HEK293 (cell line): ENCODE measurements around the gene SLC25A25.

Source experiments
- GLI4 ChIP-seq: fragments of 450-650 bp; formaldehyde crosslinking; IDR thresholded peaks from 2 replicates; pipeline ENCODE4 v1.5.1; 2016; ENCODE audit warnings: missing biosample characterization, missing genetic modification characterization
- INSM2 ChIP-seq: fragments of 450-650 bp; formaldehyde crosslinking; IDR thresholded peaks from 2 replicates; pipeline ENCODE4 v1.5.1; 2016; ENCODE audit warnings: missing biosample characterization, missing genetic modification characterization
- KLF17 ChIP-seq: fragments of 450-650 bp; formaldehyde crosslinking; IDR thresholded peaks from 2 replicates; pipeline ENCODE4 v1.5.1; 2016; ENCODE audit warnings: missing biosample characterization, missing genetic modification characterization
- KLF9 ChIP-seq: fragments of 450-650 bp; formaldehyde crosslinking; IDR thresholded peaks from 2 replicates; pipeline ENCODE4 v1.5.1; 2016; ENCODE audit warnings: missing biosample characterization, missing genetic modification characterization, low read depth
- RBAK ChIP-seq: fragments of 450-650 bp; formaldehyde crosslinking; IDR thresholded peaks from 2 replicates; pipeline ENCODE4 v1.5.1; 2016; ENCODE audit warnings: missing biosample characterization, missing genetic modification characterization
- SCRT2 ChIP-seq: fragments of 450-650 bp; formaldehyde crosslinking; IDR thresholded peaks from 2 replicates; pipeline ENCODE4 v1.5.1; 2016; ENCODE audit warnings: missing biosample characterization, missing genetic modification characterization
- SP7 ChIP-seq: fragments of 450-650 bp; formaldehyde crosslinking; IDR thresholded peaks from 2 replicates; pipeline ENCODE4 v1.5.1; 2016; ENCODE audit warnings: missing biosample characterization, missing genetic modification characterization
- TRIM28 ChIP-seq: IDR thresholded peaks from 2 replicates; pipeline ENCODE4 v1.6.1; 2011; ENCODE audit warnings: low read length, control low read depth, borderline replicate concordance
- YY1 ChIP-seq: fragments of 450-650 bp; formaldehyde crosslinking; IDR thresholded peaks from 2 replicates; pipeline ENCODE4 v1.5.1; 2018; ENCODE audit warnings: missing biosample characterization, missing genetic modification characterization
- ZBTB49 ChIP-seq: fragments of 450-650 bp; formaldehyde crosslinking; IDR thresholded peaks from 2 replicates; pipeline ENCODE4 v1.5.1; 2016; ENCODE audit warnings: missing biosample characterization, missing genetic modification characterization, low read depth
- ZBTB6 ChIP-seq: fragments of 450-650 bp; formaldehyde crosslinking; IDR thresholded peaks from 2 replicates; pipeline ENCODE4 v1.5.1; 2017; ENCODE audit warnings: missing biosample characterization, missing genetic modification characterization
- ZNF211 ChIP-seq: fragments of 450-650 bp; formaldehyde crosslinking; IDR thresholded peaks from 2 replicates; pipeline ENCODE4 v1.5.1; 2016; ENCODE audit warnings: low read depth, missing biosample characterization, missing genetic modification characterization
- ZNF266 ChIP-seq: fragments of 450-650 bp; formaldehyde crosslinking; IDR thresholded peaks from 2 replicates; pipeline ENCODE4 v1.5.1; 2016; ENCODE audit warnings: missing biosample characterization, missing genetic modification characterization, low read depth
- ZNF391 ChIP-seq: fragments of 450-650 bp; formaldehyde crosslinking; IDR thresholded peaks from 2 replicates; pipeline ENCODE4 v1.5.1; 2016; ENCODE audit warnings: low read depth, missing biosample characterization, missing genetic modification characterization, borderline replicate concordance
- ZNF501 ChIP-seq: fragments of 450-650 bp; formaldehyde crosslinking; IDR thresholded peaks from 2 replicates; pipeline ENCODE4 v1.5.1; 2016; ENCODE audit warnings: missing biosample characterization, missing genetic modification characterization
- ZNF549 ChIP-seq: fragments of 450-650 bp; IDR thresholded peaks from 2 replicates; pipeline ENCODE4 v1.5.1; 2018; ENCODE audit warnings: missing biosample characterization, missing genetic modification characterization, mild to moderate bottlenecking, inconsistent platforms, moderate library complexity
- ZNF571 ChIP-seq: fragments of 450-650 bp; formaldehyde crosslinking; IDR thresholded peaks from 2 replicates; pipeline ENCODE4 v1.5.0; 2017; ENCODE audit warnings: missing biosample characterization, missing genetic modification characterization
- ZNF585B ChIP-seq: fragments of 450-650 bp; formaldehyde crosslinking; IDR thresholded peaks from 2 replicates; pipeline ENCODE4 v1.5.1; 2016; ENCODE audit warnings: missing biosample characterization, missing genetic modification characterization
- ZNF624 ChIP-seq: fragments of 450-650 bp; formaldehyde crosslinking; IDR thresholded peaks from 2 replicates; pipeline ENCODE4 v1.5.1; 2017; ENCODE audit warnings: missing biosample characterization, missing genetic modification characterization
- ZNF785 ChIP-seq: fragments of 450-650 bp; formaldehyde crosslinking; IDR thresholded peaks from 2 replicates; pipeline ENCODE4 v1.5.1; 2016; ENCODE audit warnings: missing biosample characterization, missing genetic modification characterization
- ZSCAN16 ChIP-seq: fragments of 450-650 bp; formaldehyde crosslinking; IDR thresholded peaks from 2 replicates; pipeline ENCODE4 v1.5.1; 2016; ENCODE audit warnings: missing biosample characterization, missing genetic modification characterization
- TF ChIP-seq, protein P1 (sequence below): fragments of 450-650 bp; formaldehyde crosslinking; conservative IDR thresholded peaks from 2 replicates; pipeline ENCODE4 v1.5.1; 2016; ENCODE audit warnings: low read depth, missing biosample characterization, missing genetic modification characterization
- TF ChIP-seq, protein P2 (sequence below): fragments of 450-650 bp; formaldehyde crosslinking; IDR thresholded peaks from 2 replicates; pipeline ENCODE4 v1.5.1; 2016; ENCODE audit warnings: missing biosample characterization, missing genetic modification characterization
- TF ChIP-seq, protein P3 (sequence below): fragments of 450-650 bp; formaldehyde crosslinking; IDR thresholded peaks from 2 replicates; pipeline ENCODE4 v1.5.1; 2017; ENCODE audit warnings: missing biosample characterization, missing genetic modification characterization

SLC25A25 gene

DNA sequence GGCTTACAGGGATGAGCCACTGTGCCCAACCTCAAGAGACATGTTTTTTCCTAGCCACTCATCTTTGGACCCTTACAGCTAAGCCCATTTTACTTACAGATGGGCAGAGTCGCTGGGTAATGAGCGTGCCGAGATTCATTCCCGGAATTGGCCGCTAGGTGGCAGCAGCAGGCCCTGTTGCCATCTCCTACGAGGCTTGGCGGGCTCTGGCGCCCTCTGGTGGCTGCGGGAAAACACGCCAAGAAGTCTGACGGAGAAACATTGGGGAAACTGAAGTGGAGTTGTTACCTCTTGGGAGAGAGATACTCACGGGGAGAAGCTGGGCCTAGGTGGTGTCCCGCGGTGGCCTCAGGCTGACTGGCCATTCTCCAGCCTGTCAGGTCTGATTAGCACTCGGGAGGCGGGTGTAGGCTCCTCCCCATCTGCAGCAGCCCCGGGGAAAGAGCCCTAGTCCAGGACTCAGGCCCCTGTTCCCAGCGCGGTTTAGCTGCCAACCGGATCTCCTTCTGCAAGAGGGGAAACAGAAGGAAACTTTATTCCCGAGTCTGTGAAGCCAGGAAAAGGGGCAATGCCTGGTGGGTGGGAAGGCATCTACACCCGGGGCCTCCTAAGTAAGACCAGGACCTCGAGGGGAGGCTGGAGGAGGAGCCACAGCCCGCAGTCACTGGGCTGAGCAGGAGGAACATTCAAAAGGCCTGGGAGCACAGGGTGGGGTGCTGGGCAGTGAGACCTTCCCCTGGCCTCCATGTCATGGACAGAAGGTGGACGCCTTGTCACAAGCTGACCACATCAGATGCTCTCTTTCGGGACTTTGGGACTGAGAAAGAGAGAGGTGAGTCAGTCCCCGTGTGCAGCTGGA lies 49.8 kb downstream of the SLC25A25 start (continued):
- no peak for TF ChIP-seq ZBTB49 (tag by site-specific recombination)
- TF ChIP-seq ZNF571: no peak
- no peak for TF ChIP-seq ZNF549 (tag by site-specific recombination)
- no peak for TF ChIP-seq RBAK (tag by site-specific recombination)
- peak; percentile 48; the same call in 1 of the 2 replicates for TF ChIP-seq SP7 (tag by site-specific recombination)
- no peak for TF ChIP-seq ZNF785 (tag by site-specific recombination)
- peak; percentile 47; the same call in 1 of the 2 replicates for TF ChIP-seq ZNF501
- TF ChIP-seq, protein P1, sequence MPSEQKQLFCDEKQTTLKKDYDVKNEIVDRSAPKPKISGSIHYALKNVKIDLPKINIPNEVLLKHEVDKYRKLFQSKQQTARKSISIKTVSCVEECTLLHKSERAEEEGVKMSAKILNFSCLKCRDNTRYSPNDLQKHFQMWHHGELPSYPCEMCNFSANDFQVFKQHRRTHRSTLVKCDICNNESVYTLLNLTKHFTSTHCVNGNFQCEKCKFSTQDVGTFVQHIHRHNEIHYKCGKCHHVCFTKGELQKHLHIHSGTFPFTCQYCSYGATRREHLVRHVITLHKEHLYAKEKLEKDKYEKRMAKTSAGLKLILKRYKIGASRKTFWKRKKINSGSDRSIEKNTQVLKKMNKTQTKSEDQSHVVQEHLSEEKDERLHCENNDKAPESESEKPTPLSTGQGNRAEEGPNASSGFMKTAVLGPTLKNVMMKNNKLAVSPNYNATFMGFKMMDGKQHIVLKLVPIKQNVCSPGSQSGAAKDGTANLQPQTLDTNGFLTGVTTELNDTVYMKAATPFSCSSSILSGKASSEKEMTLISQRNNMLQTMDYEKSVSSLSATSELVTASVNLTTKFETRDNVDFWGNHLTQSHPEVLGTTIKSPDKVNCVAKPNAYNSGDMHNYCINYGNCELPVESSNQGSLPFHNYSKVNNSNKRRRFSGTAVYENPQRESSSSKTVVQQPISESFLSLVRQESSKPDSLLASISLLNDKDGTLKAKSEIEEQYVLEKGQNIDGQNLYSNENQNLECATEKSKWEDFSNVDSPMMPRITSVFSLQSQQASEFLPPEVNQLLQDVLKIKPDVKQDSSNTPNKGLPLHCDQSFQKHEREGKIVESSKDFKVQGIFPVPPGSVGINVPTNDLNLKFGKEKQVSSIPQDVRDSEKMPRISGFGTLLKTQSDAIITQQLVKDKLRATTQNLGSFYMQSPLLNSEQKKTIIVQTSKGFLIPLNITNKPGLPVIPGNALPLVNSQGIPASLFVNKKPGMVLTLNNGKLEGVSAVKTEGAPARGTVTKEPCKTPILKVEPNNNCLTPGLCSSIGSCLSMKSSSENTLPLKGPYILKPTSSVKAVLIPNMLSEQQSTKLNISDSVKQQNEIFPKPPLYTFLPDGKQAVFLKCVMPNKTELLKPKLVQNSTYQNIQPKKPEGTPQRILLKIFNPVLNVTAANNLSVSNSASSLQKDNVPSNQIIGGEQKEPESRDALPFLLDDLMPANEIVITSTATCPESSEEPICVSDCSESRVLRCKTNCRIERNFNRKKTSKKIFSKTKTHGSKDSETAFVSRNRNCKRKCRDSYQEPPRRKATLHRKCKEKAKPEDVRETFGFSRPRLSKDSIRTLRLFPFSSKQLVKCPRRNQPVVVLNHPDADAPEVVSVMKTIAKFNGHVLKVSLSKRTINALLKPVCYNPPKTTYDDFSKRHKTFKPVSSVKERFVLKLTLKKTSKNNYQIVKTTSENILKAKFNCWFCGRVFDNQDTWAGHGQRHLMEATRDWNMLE (tag by site-specific recombination): no peak
- TF ChIP-seq INSM2: no peak
- no peak for TF ChIP-seq ZBTB6
- TF ChIP-seq, protein P2, sequence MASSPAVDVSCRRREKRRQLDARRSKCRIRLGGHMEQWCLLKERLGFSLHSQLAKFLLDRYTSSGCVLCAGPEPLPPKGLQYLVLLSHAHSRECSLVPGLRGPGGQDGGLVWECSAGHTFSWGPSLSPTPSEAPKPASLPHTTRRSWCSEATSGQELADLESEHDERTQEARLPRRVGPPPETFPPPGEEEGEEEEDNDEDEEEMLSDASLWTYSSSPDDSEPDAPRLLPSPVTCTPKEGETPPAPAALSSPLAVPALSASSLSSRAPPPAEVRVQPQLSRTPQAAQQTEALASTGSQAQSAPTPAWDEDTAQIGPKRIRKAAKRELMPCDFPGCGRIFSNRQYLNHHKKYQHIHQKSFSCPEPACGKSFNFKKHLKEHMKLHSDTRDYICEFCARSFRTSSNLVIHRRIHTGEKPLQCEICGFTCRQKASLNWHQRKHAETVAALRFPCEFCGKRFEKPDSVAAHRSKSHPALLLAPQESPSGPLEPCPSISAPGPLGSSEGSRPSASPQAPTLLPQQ (tag by site-specific recombination): no peak
- peak; percentile 22; the same call in 1 of the 2 replicates for TF ChIP-seq TRIM28
- TF ChIP-seq KLF17 (tag by site-specific recombination): 0 out of 2 replicates have a peak, but pooled peaks have one; percentile 45
- no peak for TF ChIP-seq GLI4
- no peak for TF ChIP-seq KLF9 (tag by site-specific recombination)
- TF ChIP-seq, protein P3, sequence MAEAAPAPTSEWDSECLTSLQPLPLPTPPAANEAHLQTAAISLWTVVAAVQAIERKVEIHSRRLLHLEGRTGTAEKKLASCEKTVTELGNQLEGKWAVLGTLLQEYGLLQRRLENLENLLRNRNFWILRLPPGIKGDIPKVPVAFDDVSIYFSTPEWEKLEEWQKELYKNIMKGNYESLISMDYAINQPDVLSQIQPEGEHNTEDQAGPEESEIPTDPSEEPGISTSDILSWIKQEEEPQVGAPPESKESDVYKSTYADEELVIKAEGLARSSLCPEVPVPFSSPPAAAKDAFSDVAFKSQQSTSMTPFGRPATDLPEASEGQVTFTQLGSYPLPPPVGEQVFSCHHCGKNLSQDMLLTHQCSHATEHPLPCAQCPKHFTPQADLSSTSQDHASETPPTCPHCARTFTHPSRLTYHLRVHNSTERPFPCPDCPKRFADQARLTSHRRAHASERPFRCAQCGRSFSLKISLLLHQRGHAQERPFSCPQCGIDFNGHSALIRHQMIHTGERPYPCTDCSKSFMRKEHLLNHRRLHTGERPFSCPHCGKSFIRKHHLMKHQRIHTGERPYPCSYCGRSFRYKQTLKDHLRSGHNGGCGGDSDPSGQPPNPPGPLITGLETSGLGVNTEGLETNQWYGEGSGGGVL (tag by site-specific recombination): no peak
- no peak for TF ChIP-seq ZSCAN16 (tag by site-specific recombination)
- TF ChIP-seq SCRT2 (tag by site-specific recombination): peak; percentile 86
- TF ChIP-seq ZNF624 (tag by site-specific recombination): no peak
- TF ChIP-seq ZNF585B (tag by site-specific recombination): no peak
- no peak for TF ChIP-seq YY1 (tag by site-specific recombination)
- TF ChIP-seq ZNF391: no peak
- no peak for TF ChIP-seq ZNF211 (tag by site-specific recombination)
- TF ChIP-seq ZNF266 (tag by site-specific recombination): no peak
